ENCODE measurements around the gene CARD11.

DNA sequence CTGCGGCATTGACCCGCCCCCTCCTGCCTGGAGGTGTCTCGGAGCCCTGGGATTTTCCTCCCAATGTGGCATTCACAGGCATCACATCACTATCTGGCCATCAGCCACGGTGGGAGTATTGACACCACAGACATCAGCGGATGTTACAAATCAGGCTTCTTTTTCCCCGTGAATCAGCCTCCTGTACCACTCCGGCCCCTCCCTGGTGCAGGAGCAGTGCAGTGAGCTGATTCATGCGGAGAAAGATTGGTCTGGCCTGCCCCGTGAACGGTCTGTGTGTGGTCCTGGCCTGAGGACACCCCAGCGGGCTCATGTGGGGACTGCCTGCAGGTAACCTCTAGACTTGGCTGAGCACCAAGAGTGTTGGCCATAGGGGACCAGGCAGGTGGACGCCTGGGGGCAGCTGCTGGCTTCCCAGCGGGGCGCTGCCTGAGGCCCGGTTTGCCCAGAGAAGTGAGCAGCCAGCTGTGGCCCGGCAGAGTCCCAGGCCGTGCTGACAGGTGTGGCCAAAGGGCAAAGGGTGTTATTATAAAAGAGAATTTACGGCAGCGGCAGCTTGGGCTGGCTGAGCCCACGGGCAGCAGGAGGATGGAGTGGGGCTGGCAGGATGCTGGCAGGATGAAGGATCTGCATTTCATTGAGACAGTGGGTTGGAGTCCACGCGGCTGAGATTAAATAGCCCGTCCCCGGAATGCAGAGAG, 167.5 kb downstream of the CARD11 start:
- TF ChIP-seq POLR2A (IDR thresholded peaks at IDR 0.05) (no peak), POLR2AphosphoS5 (IDR thresholded peaks at IDR 0.05) (no peak), EP300 (IDR thresholded peaks at IDR 0.05; ENCODE audit: low read depth) (no peak)
- TF ChIP-seq, protein P1, sequence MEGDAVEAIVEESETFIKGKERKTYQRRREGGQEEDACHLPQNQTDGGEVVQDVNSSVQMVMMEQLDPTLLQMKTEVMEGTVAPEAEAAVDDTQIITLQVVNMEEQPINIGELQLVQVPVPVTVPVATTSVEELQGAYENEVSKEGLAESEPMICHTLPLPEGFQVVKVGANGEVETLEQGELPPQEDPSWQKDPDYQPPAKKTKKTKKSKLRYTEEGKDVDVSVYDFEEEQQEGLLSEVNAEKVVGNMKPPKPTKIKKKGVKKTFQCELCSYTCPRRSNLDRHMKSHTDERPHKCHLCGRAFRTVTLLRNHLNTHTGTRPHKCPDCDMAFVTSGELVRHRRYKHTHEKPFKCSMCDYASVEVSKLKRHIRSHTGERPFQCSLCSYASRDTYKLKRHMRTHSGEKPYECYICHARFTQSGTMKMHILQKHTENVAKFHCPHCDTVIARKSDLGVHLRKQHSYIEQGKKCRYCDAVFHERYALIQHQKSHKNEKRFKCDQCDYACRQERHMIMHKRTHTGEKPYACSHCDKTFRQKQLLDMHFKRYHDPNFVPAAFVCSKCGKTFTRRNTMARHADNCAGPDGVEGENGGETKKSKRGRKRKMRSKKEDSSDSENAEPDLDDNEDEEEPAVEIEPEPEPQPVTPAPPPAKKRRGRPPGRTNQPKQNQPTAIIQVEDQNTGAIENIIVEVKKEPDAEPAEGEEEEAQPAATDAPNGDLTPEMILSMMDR (IDR thresholded peaks at IDR 0.05) = no peak
